ENCODE measurements around the gene SLC25A13.

- TF ChIP-seq CTCF (IDR thresholded peaks at IDR 0.05; ENCODE audit: low read length) (no peak), EZH2phosphoT487 (IDR thresholded peaks at IDR 0.05; ENCODE audit: low read length) (no peak)
Measured at GRCh38 chr7:96320442-96320841, 1.5 kb downstream of the SLC25A13 start.

Data from MM.1S (cell line).